ENCODE data around the gene ABI3BP.

Gene ABI3BP

GRCh38 chr3:100981164-100981911 is 11.9 kb downstream of the ABI3BP start:
- DNase-seq (ENCODE audit: low spot score) (no peak), FAIRE-seq (no peak)

- FAIRE-seq = no peak
- no peak for DNase-seq (ENCODE audit: low spot score)
These were observed 15.1 kb downstream of the ABI3BP start for GRCh38 chr3:100978011-100978659.

- DNase-seq (ENCODE audit: low spot score) = no peak
- FAIRE-seq = no peak
These were observed 16.6 kb downstream of the ABI3BP start for GRCh38 chr3:100976611-100977010.

- FAIRE-seq = no peak
- no peak for DNase-seq (ENCODE audit: low spot score)
These were observed 17.5 kb downstream of the ABI3BP start for GRCh38 chr3:100975714-100976113.

- DNase-seq (ENCODE audit: low spot score) = no peak
These were observed 19.6 kb downstream of the ABI3BP start for GRCh38 chr3:100973594-100973993.

GRCh38 chr3:100972867-100973266 is 20.4 kb downstream of the ABI3BP start:
- DNase-seq (ENCODE audit: low spot score) = no peak
- FAIRE-seq = peak; percentile 74

More at GRCh38 chr3:100973594-100973993, 19.6 kb downstream of the ABI3BP start:
- no peak for FAIRE-seq

GRCh38 chr3:100972301-100972844 is 20.8 kb downstream of the ABI3BP start:
- no peak for FAIRE-seq

GRCh38 chr3:100971798-100972197 is 21.4 kb downstream of the ABI3BP start:
- FAIRE-seq = no peak

More at GRCh38 chr3:100972301-100972844, 20.8 kb downstream of the ABI3BP start:
- no peak for DNase-seq (ENCODE audit: low spot score)

GRCh38 chr3:100970477-100970990 is 22.7 kb downstream of the ABI3BP start:
- no peak for DNase-seq (ENCODE audit: low spot score)
- FAIRE-seq = no peak

More at GRCh38 chr3:100971798-100972197, 21.4 kb downstream of the ABI3BP start:
- DNase-seq (ENCODE audit: low spot score) = no peak

GRCh38 chr3:100968932-100969906 is 24.0 kb downstream of the ABI3BP start:
- FAIRE-seq (no peak), DNase-seq (ENCODE audit: low spot score) (no peak)

- DNase-seq (ENCODE audit: low spot score) = no peak
- FAIRE-seq = no peak
These were observed 26.4 kb downstream of the ABI3BP start for GRCh38 chr3:100966807-100967206.

- DNase-seq (ENCODE audit: low spot score) = no peak
- FAIRE-seq = no peak
These were observed 27.2 kb downstream of the ABI3BP start for GRCh38 chr3:100966049-100966491.

GRCh38 chr3:100963041-100963440 is 30.2 kb downstream of the ABI3BP start:
- FAIRE-seq = no peak

GRCh38 chr3:100957261-100957986 is 35.8 kb downstream of the ABI3BP start:
- FAIRE-seq = no peak

More at GRCh38 chr3:100963041-100963440, 30.2 kb downstream of the ABI3BP start:
- no peak for DNase-seq (ENCODE audit: low spot score)

GRCh38 chr3:100956276-100956675 is 36.9 kb downstream of the ABI3BP start:
- DNase-seq (ENCODE audit: low spot score) = no peak
- no peak for FAIRE-seq

More at GRCh38 chr3:100957261-100957986, 35.8 kb downstream of the ABI3BP start:
- no peak for DNase-seq (ENCODE audit: low spot score)

GRCh38 chr3:100954990-100955389 is 38.2 kb downstream of the ABI3BP start:
- FAIRE-seq (no peak), DNase-seq (ENCODE audit: low spot score) (peak; percentile 16)

- FAIRE-seq (no peak), DNase-seq (ENCODE audit: low spot score) (no peak)
These were observed 38.9 kb downstream of the ABI3BP start for GRCh38 chr3:100954199-100954935.

- FAIRE-seq (no peak), DNase-seq (ENCODE audit: low spot score) (no peak)
These were observed 40.1 kb downstream of the ABI3BP start for GRCh38 chr3:100953103-100953502.

- DNase-seq (ENCODE audit: low spot score) (no peak), FAIRE-seq (no peak)
These were observed 46.1 kb downstream of the ABI3BP start for GRCh38 chr3:100947119-100947518.
